A673 (cell line): ENCODE results near the gene LRRC8D. TPM values are rescaled to one million over a fixed set of nuclear protein-coding genes. Genes with fewer than 3 reads are reported as not detected.

Source experiments
- BruUV-seq: library from RNA; stranded (reverse); fragments of 400-500 nt; replicated peaks from 2 replicates; lab custom pipeline; 2021; lab: Mats Ljungman, UMichigan
- CTCF ChIA-PET: fragments of 300-600 bp; sonication (Branson Sonifier 250); formaldehyde crosslinking; loops from one replicate; lab custom pipeline; 2022; ENCODE audit warnings: antibody characterized with exemption; lab: Charles Lee
- POLR2A ChIA-PET: fragments of 300-600 bp; sonication (Branson Sonifier 250); formaldehyde crosslinking; loops from one replicate; lab custom pipeline; 2022; ENCODE audit warnings: antibody characterized with exemption; ENCODE audit not compliant: low non-redundant PET; lab: Charles Lee
- DNase-seq: peaks from one replicate; pipeline ENCODE4 v3.0.0-alpha.2; 2015; ENCODE audit warnings: low spot score
- H3K27ac ChIP-seq: fragments of 200-600 bp; sonication (generic); 2 replicates; pipeline ENCODE4 v1.5.1; 2016; ENCODE audit warnings: mixed run types, low read depth, mild to moderate bottlenecking, mixed read lengths, antibody characterized with exemption, low read length; ENCODE audit not compliant: poor library complexity, severe bottlenecking
- H3K27me3 ChIP-seq: fragments of 200-600 bp; sonication (generic); replicated peaks from 2 replicates; pipeline ENCODE4 v1.6.1; 2017; ENCODE audit warnings: mixed run types, low read depth, mild to moderate bottlenecking, mixed read lengths, antibody characterized with exemption, low read length; ENCODE audit not compliant: insufficient read depth, poor library complexity
- H3K36me3 ChIP-seq: fragments of 200-600 bp; sonication (generic); 2 replicates; pipeline ENCODE4 v1.6.1; 2016; ENCODE audit warnings: mixed run types, mild to moderate bottlenecking, mixed read lengths, antibody characterized with exemption, low read length; ENCODE audit not compliant: insufficient read depth, poor library complexity, severe bottlenecking
- H3K4me1 ChIP-seq: fragments of 200-600 bp; sonication (generic); 2 replicates; pipeline ENCODE4 v1.6.1; 2017; ENCODE audit warnings: mixed run types, mild to moderate bottlenecking, mixed read lengths, antibody characterized with exemption, low read length; ENCODE audit not compliant: insufficient read depth, poor library complexity, severe bottlenecking
- H3K4me3 ChIP-seq: fragments of 200-600 bp; sonication (generic); 2 replicates; pipeline ENCODE4 v1.5.1; 2016; ENCODE audit warnings: low read depth, mixed run types, mild to moderate bottlenecking, mixed read lengths, low read length; ENCODE audit not compliant: poor library complexity, severe bottlenecking
- H3K9me3 ChIP-seq: fragments of 200-600 bp; sonication (generic); 2 replicates; pipeline ENCODE4 v1.6.1; 2016; ENCODE audit warnings: mixed run types, low read depth, mild to moderate bottlenecking, mixed read lengths, antibody characterized with exemption, low read length; ENCODE audit not compliant: poor library complexity, severe bottlenecking
- CTCF ChIP-seq: fragments of 300-800, 200-600 bp; sonication (generic); conservative IDR thresholded peaks from 2 replicates; pipeline ENCODE4 v1.5.1; 2017; ENCODE audit warnings: low read depth, mild to moderate bottlenecking, antibody characterized with exemption, low read length, moderate library complexity, mixed read lengths
- EZH2 ChIP-seq: fragments of 200-600 bp; sonication (generic); IDR thresholded peaks from 2 replicates; pipeline ENCODE4 v1.6.1; 2017; ENCODE audit warnings: borderline replicate concordance, low read depth, mild to moderate bottlenecking, mixed read lengths, antibody characterized with exemption, low read length; ENCODE audit not compliant: poor library complexity, severe bottlenecking
- intact Hi-C: fragments of 100-400 bp; cut with micrococcal nuclease; formaldehyde crosslinking; loops from one replicate; pipeline ENCODE4 v1.10.0; 2022; ENCODE audit not compliant: unreplicated experiment
- total RNA-seq: library from RNA; stranded (reverse); gene quantifications from 2 replicates; pipeline ENCODE4 v1.2.3, GENCODE V29; 2021

Gene LRRC8D
- total RNA-seq, 1 experiment from 2014 or later: 59.4 TPM

GRCh38 chr1:89837510-89837909, 16.7 kb downstream of the LRRC8D start:
- intact Hi-C loops: no loop called here
- Histone ChIP-seq H3K9me3 (no peaks in the 10 kb centered on the region), H3K27ac (no peak overlapping the region), H3K36me3 (no peaks in the 10 kb centered on the region), H3K4me3 (no peak overlapping the region), H3K4me1 (peaks cover 70% of the 10 kb centered on the region), H3K27me3 (no peaks in the 10 kb centered on the region)
- ChIA-PET CTCF (no interaction called here), POLR2A (no interaction called here)
- no TSS peak for BruUV-seq
- TF ChIP-seq CTCF (no peak), EZH2 (no peak)
- DNase-seq: no peak

GRCh38 chr1:89839516-89839915, 18.7 kb downstream of the LRRC8D start:
- no peak for TF ChIP-seq CTCF
- no peak for TF ChIP-seq EZH2
- DNase-seq: no peak
- Histone ChIP-seq H3K9me3 (no peaks in the 10 kb centered on the region), H3K4me1 (peaks cover 59% of the 10 kb centered on the region), H3K27ac (no peak overlapping the region), H3K36me3 (peaks cover 6% of the 10 kb centered on the region), H3K4me3 (no peak overlapping the region), H3K27me3 (no peaks in the 10 kb centered on the region)
- intact Hi-C loops: no loop called here
- BruUV-seq: no TSS peak
- ChIA-PET POLR2A (no interaction called here), CTCF (no interaction called here)

GRCh38 chr1:89841507-89841906, 20.7 kb downstream of the LRRC8D start:
- intact Hi-C loops: loop anchor here (5.0 kb wide), 1 partner anchor 66 kb away; no protein-coding TSS in a partner anchor
- POLR2A ChIA-PET: interaction anchor here (0.7 kb wide), 1 partner anchor 64 kb away, joined by 9 read pairs; no protein-coding TSS in a partner anchor
- Histone ChIP-seq H3K4me3 (no peak overlapping the region), H3K27me3 (no peaks in the 10 kb centered on the region), H3K4me1 (peaks cover 39% of the 10 kb centered on the region), H3K9me3 (no peaks in the 10 kb centered on the region), H3K36me3 (peaks cover 15% of the 10 kb centered on the region), H3K27ac (no peak overlapping the region)
- no TSS peak for BruUV-seq
- CTCF ChIA-PET: no interaction called here
- no peak for DNase-seq
- no peak for TF ChIP-seq CTCF
- no peak for TF ChIP-seq EZH2
